ENCODE results near the gene CASD1. TPM values are rescaled to one million over a fixed set of nuclear protein-coding genes. Genes with fewer than 3 reads are reported as not detected.
A peak's percentile ranks its signal among the peaks of the same experiment; 100 is the strongest.

The CASD1 gene
- 10.5 and 11.9 TPM in 2 replicates for total RNA-seq (2014; rRNA removed; shearing (Covaris generic))

DNA sequence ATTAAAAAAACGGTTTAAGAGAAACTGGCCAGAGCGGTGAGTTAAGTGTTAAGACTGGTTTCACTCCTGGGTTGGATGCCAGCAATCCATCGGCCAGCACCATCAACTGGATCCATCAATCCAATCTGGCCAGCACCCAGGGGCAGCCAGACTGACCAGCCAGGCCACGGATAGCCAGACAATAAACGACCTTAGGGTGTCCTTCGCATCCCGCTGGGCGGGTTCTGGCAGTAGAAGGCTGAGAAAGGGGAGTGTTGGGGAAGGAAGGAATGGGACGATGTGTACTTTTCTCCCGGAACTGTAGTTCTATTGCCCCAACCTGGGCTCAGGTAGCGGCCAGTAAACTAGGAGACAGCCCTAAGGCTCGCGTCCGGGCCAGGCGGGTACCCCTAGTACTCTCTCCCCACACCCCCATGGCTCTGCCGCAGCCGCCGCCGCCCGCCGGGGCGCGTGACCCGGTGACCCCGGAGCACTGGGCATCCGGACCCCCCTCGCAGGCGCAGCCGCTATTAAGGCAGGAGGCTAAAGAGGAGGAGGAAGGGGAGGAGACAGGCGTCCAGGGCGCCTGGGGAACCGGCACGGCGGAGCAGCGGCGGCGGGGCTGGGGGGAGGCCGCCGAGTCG is at the start of gene CASD1:
Gene CASD1 (plus strand): TSS at position 546 of the 623 bp plus-strand sequence. CDS start 276 bp downstream, outside the sequence.
- peak; percentile 43 for DNase-seq (ENCODE audit: low read depth)

DNA sequence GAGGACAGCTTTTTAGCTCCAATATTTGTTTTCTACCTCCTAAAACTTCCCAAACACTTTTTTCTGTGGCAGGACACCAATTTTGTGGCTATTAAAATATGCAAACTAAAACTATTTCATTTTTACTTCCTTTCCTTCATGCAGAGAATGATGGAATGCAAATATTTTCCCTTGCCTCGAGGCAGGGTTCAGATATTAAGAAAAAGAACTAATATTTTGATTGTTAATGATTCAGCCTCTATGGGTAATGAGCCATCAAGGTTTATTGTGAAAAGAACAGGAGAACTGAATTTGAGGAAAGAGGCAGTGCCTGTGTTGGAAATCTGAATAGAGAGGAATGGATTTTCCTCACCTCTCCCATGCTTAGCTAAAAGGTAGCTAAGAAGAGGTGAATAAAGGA is 43.1 kb upstream of the CASD1 start:
- DNase-seq (ENCODE audit: low read depth) = no peak

DNA sequence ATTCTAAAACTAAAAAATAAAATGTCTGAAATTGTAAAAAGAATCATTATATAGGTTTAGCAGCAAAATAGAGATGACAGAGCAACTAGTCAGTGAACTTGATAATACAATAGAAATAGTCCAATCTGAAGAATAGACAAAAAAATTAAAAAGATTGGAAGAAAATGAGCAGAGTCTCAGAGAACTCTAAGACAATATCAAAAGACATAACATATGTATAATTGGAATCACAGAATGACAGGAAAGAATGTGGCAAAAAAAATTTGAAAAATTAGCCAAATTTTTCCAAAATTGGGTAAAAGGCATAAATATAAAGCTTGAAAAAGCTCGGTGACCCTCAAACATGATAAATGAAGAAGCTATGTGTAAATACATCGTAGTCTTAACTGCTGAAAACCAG is 38.0 kb upstream of the CASD1 start:
- DNase-seq (ENCODE audit: low read depth) = no peak

DNA sequence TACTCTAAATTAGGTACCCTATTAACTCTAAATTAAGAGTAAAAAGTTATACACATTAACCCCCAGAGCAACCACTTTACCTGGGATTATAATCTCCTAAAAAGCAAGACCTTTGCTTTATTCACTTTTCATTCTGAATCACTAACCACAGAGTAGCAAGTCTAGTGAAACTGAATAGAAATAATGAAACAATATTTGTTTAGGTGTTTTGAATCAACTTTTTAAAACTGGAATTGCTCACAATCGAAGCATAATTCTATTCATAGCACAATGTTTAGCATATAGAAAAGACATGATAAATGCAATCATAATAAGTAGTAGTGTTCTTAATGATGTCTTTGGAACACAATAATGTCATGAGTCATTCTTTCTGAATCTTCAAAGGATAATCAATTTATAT is 37.0 kb upstream of the CASD1 start:
- DNase-seq (ENCODE audit: low read depth) = no peak

DNA sequence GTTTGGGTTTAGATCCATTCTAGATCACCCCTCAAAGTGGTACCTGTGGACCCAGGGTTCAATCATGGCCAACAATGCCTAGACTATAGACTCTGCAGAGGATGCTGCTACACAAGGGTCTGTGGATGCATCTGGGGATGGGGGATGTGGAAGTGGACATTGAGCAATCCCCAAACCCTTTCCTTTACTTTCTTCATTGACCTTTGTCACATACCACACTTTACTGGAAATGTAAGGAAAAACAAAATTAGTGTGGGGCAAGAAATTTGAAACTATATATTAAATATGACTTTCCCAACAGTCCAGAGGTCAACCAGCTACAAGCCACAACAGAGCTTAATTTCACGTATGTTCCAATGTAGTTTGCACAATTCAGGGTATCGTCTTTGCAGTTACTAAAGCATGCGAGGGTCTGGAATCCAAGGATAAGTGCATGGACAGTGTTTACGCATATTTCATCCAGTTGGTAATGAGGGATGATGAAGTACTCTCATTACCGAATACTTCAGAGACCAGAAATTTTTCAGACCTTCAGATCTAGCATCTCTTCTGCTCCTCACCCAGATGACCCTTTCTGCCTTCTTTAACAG is 33.3 kb upstream of the CASD1 start:
- no peak for DNase-seq (ENCODE audit: low read depth)

DNA sequence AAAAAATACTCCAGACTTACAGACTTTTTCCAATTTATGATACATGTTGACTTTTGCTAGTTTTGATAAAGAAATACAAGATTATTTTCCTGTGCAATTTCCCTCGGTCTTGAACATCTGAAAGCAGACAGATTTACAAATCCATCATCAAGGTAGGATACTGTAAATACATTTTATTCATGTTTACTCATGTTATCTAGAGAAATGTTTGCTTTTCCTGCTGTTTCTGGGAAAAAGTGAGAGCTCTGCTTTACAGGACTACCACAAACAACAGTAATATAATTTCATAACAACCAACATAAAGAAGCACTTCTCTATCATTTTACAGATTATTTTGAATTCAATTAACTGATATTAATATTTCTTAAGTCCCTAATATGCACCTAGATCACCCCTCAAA is 31.7 kb upstream of the CASD1 start:
- DNase-seq (ENCODE audit: low read depth) = no peak

DNA sequence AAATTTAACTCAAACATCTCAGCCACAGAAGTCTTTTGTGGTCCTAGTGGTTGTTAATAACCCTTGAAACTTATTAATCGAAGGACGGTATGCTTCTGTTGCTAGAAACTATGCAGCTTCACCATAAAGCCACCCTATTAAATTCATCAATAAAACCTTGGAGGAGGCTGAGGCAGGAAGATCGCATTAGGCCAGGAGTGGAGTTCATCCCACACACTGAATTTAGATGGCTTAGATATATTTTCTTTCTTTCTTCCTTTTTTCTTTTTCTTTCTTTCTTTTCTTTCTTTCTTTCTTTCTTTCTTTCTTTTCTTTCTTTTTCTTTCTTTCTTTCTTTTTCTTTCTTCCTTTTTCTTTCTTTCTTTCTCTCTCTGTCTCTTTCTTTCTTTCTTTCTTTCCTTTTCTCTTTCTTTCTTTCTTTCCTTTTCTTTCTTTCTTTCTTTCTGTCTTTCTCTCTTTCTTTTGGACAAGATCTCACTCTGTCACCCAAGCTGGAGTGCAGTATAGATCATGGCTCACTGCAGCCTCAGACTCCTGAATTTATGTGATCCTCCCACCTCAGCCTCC is 30.9 kb upstream of the CASD1 start:
- no peak for DNase-seq (ENCODE audit: low read depth)

DNA sequence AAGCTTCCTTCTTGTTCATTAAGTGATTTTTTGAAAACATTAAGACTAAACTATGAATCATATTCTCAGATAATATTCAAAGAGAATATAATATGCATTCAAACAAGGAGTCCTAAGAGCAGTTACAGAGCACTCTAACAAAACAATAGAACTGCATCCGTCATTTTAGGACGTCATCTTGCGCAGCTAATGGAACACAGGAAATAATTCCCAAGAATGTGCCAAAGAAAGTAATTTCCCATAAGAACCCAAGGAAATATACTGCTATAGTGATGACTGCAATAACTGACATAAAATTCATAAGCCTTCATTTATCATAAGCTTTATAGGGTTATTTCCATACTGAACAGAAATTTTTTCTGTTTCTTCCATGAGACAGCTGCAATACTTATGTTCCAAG is 28.3 kb upstream of the CASD1 start:
- DNase-seq (ENCODE audit: low read depth) = no peak

DNA sequence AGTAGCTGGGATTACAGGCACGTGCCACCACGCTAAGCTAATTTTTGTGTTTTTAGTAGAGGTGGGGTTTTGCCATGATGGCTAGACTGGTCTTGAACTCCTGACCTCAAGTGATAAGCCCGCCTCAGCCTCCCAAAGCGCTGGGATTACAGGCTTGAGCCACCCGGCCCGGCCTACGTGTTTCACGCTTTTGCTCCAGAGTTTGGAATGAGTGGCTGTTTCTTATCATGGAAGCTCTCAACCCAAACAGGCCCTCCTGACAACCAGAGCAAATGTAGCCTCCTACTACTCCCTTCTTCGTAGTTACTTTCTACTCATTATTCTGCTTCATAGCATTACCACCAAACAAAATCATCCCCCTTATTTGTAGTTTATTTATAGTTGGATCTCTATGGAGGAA is 26.8 kb upstream of the CASD1 start:
- DNase-seq (ENCODE audit: low read depth) = no peak

DNA sequence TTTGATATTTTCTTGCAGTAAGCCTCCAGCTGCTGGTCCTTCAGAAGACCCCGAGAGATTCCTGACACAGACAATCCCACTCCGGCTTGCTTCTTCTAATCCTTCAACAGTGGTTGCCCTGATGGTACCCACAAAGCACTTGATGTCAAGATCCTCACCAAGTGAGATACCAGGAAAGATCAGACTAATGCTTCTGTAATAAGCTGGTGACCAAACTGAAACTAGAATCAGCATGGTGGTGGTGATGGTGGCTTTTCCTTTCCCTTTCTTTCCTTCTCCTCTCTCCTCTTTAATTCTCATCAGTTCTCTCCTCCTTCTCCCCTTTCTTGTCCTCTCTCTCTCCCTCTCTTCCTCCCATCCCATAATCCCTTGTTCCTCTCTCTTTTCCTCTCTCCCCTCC is 25.8 kb upstream of the CASD1 start:
- no peak for DNase-seq (ENCODE audit: low read depth)

DNA sequence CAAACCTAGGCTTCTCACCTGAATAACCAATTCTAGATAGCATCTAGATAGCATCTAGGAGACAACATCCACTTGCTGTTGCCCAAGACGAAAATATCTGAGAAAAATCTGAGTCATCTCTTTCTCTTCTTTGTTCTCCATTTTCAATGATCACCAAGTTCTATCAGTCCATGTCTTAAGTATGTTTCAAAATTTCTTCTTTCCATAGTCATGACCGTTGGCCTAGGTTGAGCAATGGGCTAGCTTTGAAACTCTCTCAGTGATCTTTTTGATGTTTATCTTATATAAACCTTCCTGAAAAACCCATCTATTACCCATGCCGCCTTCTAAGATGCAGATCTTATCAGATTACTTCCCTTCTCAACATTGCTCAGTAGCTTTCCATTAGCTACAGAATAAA is 23.4 kb upstream of the CASD1 start:
- no peak for DNase-seq (ENCODE audit: low read depth)

DNA sequence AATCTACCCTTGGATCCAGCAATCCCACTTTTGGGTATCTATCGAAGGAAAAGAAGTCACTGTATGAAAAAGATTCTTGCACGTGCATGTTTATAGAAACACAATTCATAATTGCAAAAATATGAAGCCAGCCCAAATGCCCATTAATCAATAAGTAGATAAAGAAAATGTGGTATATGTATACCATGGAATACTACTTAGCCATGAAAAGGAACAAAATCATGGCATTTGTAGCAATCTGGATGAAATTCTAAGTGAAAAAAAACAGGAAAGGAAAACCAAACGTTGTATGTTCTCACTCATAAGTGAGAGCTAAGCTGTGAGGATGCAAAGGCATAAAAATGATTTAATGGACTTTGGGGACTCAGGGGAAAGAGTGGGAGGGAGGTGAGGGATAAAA is 18.2 kb upstream of the CASD1 start:
- no peak for DNase-seq (ENCODE audit: low read depth)

DNA sequence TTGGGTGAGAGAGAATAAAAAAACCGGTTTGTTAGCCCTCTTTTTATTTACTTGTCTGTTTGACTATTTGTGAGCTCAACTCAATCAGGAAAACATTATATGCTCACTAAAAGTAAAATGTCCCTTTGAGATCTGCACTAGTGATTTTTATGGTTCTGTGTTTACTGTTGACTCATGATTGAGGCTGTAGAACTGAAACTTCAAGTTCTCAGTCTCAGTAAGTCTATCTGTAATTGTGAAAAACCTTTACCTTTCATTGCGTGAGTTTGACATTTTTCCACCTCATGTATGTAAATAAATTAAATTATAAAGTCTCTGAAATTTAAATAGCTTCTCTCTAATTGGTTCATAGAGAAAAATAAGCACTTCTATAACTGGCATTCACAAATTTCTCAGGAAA is 17.0 kb upstream of the CASD1 start:
- no peak for DNase-seq (ENCODE audit: low read depth)

DNA sequence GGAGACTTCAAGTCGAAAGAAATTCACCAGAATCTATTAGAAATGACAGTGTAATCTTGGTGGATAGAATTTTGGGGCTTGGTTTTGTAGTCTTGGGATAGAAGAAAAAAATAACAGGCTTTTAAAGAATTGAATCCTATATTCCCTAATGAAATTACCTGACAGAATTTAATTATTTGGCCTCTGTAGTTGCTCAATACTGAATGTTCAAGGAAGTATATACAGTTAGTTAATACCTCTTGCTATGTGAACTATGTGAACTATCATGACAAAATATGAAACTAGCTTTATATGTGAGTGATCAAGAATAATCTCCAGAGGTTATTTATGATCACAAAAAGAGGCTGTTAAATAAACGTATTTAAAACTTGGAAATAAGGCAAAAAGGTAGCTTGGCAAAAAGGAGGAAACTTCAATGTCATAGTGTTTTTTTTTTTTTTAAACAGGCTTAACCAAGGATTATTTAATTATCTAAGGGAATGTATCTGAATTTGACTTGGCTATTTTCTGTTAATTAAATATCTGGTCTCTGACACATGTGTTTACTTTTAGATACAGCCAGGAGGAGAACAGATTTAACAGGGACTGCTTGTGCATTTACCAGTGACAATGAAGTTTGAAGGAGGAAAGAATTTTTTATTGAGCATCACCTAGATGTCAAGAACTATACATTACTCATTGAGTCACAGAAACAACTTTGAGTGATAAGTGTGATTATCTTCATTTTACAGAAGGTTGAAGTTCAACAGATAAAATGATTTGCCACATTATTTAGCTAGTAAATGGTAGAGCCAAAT is 11.5 kb upstream of the CASD1 start:
- no peak for DNase-seq (ENCODE audit: low read depth)

DNA sequence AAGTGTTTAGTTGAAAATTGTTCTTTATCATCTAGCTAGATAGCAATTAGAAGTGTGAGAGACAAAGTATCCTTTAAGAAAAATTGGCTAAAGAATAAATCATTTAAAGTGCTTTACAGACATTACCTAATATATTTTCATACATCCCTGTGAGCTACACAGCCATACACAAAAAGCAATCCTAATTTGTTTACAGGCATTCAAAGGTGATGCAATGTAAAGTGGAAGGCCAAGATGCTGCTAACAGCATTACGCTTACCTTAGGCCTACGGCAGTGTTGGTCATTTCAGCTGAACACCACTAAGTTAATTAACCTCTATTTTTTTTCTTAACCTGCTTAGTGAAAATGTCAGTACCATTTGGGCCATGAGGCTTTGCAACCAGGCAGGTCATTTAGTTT is 10.7 kb upstream of the CASD1 start:
- no peak for DNase-seq (ENCODE audit: low read depth)

DNA sequence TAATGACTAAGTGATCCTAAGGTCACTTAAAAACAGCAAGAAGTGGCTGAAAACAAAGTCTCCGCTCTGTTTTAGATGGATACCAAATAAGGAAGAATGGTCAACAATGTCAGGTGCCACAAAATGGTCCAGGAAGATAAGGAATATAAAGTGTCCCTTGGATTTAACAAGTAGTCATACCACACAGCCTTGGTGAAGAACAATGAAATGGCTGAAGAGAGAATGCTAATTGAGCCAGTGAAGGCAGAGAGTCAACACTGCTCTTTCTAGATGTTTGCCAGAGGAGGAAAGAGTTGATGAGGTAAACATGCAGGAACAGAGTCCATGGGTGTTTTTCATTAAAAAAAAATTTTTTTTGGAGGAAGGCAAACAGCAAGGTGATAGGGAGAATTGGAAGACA is 2.1 kb upstream of the CASD1 start:
- DNase-seq (ENCODE audit: low read depth) = no peak

DNA sequence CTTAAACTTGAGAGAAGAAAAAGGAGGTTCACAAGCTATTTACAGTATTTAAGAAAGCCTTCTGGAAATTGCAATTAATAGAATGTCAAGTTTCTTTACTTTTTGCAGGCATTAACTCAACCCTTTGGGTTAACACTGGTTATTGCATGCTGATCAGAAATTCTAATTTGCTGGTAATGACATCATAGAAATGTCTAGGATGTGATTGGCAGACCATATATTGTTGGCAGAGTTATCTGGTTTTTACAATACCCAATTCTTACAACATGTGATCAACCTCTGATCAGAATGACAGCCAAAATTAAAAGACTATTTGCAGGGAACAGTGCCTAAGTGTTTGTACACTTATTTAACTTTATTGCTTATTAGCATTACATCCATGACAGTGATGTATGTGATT is 1.6 kb upstream of the CASD1 start:
- DNase-seq (ENCODE audit: low read depth) = no peak

DNA sequence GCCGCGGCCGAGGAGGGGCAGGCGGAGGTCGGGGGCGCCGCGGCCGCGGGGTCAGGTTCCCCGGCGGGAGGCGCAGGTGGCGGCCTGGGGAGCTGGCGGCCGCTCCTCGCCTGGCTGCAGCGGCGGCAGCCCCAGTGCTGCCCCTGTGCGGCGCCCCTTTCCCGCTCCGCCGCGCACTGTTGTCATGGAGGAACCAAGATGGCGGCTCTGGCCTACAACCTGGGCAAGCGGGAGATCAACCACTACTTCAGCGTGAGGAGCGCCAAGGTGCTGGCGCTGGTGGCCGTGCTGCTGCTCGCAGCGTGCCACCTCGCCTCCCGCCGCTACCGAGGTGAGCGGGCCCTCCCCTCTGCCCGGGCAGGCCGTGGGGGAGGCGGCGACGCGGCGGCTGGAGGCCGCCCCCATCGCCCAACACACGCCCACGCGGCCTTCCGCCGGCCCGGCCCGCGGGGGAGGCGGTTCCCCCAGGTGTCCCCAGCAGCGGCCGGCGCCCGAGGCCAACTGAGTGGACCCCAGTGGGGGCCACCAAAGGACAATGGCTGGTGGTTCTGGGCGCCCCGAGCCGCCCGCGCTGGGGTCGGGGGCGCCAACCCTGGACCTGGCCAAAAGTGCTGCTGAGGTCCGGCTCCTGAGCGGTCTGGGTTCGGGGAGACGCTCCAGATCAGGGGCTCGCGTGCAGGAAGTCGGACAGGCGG is 425 bp downstream of the CASD1 start:
- DNase-seq (ENCODE audit: low read depth) = peak; percentile 72

DNA sequence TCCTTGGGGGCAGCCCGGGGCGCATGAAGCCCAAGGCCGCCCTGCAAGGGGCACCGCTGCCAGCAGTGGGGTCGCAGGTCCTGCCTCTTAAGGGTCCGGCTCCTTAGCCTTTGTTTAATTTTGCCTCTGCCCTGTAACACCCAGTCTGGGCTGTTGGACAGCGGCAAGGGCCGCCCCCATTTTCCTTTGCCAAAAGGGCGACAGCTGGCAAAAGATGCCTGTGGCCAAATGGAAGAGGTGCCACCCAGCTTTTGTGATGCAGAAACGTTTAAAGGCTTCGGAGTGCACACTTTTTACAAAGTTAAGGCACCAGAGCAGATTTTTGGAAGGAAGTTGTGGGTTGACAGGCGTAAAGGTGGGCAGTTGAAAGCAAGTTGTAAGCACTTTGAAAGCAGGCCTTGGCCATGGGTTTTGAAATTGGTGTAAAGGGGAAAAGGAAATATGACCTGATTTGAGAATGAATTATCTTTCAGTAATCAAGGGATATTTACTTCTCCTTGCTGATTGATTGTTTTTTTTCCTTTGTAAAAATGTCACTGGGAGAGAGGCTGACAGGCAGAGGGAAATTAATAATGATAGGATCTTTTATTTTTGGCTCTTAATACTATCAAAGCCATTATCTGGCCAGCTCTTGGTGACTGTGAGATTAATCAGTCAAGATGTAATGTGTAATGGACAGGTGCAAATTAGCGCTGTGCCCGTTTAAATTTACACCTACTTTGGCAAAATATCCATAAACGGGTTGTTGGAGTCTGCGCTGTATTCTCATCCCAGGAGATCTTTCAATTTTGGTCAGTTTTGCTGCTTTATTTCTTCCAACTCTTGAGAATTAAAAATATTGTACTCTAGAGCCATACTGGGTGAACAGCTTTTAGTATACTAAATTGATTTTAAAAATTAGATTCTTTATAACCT is 1.2 kb downstream of the CASD1 start:
- peak; percentile 61 for DNase-seq (ENCODE audit: low read depth)

DNA sequence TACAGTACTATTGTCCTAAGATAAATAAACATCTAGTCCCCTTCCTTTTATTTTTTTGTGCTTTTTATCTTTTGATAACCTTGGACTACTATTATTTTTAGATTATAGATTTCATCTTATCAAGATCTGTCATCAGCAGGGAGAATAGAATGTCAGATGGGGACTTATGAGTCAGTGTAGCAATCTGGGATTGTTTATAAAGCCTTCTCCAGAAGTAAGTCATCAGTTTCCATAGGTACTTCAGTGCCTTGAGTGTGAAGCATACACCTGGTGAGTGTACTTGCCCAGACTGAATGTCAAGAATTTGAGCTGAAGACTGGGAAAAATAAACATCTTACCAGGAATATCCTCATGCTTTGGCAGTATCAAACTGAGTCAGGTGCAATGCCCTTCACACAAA is 2.1 kb downstream of the CASD1 start:
- DNase-seq (ENCODE audit: low read depth) = peak; percentile 60
